PC-3 (cell line): Measurements from ENCODE around the gene NTF3. TPM values are rescaled to one million over a fixed set of nuclear protein-coding genes. Genes with fewer than 3 reads are reported as not detected.

ENCODE experiments used
- ATAC-seq: fragments of 200-7000 bp; cut with Tn5 transposase; 2 replicates; pipeline ENCODE4 v1.9.1; 2020; ENCODE audit warnings: mild to moderate bottlenecking, moderate library complexity
- BruUV-seq: library from RNA; stranded (reverse); fragments of 400-500 nt; replicated peaks from 2 replicates; lab custom pipeline; 2021; lab: Mats Ljungman, UMichigan
- CTCF ChIA-PET: fragments of 300-600 bp; sonication (Branson Sonifier 250); formaldehyde crosslinking; loops from one replicate; lab custom pipeline; 2022; ENCODE audit warnings: antibody characterized with exemption; lab: Charles Lee
- POLR2A ChIA-PET: fragments of 300-600 bp; sonication (Branson Sonifier 250); formaldehyde crosslinking; loops from one replicate; lab custom pipeline; 2022; ENCODE audit warnings: antibody characterized with exemption; ENCODE audit not compliant: unreplicated experiment; lab: Charles Lee
- DNase-seq: peaks from one replicate; pipeline ENCODE4 v3.0.0-alpha.2; 2015
- H2AFZ ChIP-seq: fragments of 300-600 bp; sonication (generic); 2 replicates; pipeline ENCODE4 v1.6.0; 2016; ENCODE audit warnings: antibody characterized with exemption, low read length
- H3F3A ChIP-seq: fragments of 300-600 bp; sonication (generic); one replicate; pipeline ENCODE4 v1.6.0; 2017; ENCODE audit warnings: antibody characterized with exemption, low read length, control low read depth, mild to moderate bottlenecking; ENCODE audit not compliant: unreplicated experiment
- H3K27ac ChIP-seq: fragments of 300-600 bp; sonication (generic); 2 replicates; pipeline ENCODE4 v1.5.1; 2016; ENCODE audit warnings: mild to moderate bottlenecking, low read length
- H3K27me3 ChIP-seq: fragments of 300-600 bp; sonication (generic); 2 replicates; pipeline ENCODE4 v1.6.1; 2016; ENCODE audit warnings: low read length, mixed read lengths
- H3K36me3 ChIP-seq: fragments of 300-600 bp; sonication (generic); 2 replicates; pipeline ENCODE4 v1.6.1; 2016; ENCODE audit warnings: low read depth, mixed run types, low read length, mixed read lengths
- H3K4me1 ChIP-seq: fragments of 300-600 bp; sonication (generic); 2 replicates; pipeline ENCODE4 v1.5.1; 2016; ENCODE audit warnings: low read length; ENCODE audit not compliant: insufficient read depth
- H3K4me2 ChIP-seq: fragments of 300-600 bp; sonication (generic); 2 replicates; pipeline ENCODE4 v1.6.0; 2016; ENCODE audit warnings: low read length
- H3K4me3 ChIP-seq: fragments of 300-600 bp; sonication (generic); 2 replicates; pipeline ENCODE4 v1.5.1; 2016; ENCODE audit warnings: mild to moderate bottlenecking, low read length, mixed read lengths
- H3K79me2 ChIP-seq: fragments of 300-600 bp; sonication (generic); 2 replicates; pipeline ENCODE4 v1.6.1; 2017; ENCODE audit warnings: low read length, mixed read lengths
- H3K9ac ChIP-seq: fragments of 300-600 bp; sonication (generic); 2 replicates; pipeline ENCODE4 v1.6.0; 2016; ENCODE audit warnings: mild to moderate bottlenecking, low read length
- H3K9me2 ChIP-seq: fragments of 300-600 bp; sonication (generic); replicated peaks from 2 replicates; pipeline ENCODE4 v1.6.1; 2016; ENCODE audit warnings: mixed run types, low read length, mixed read lengths
- H3K9me3 ChIP-seq: fragments of 300-600 bp; sonication (generic); 2 replicates; pipeline ENCODE4 v1.6.1; 2016; ENCODE audit warnings: low read length, mixed read lengths
- H4K20me1 ChIP-seq: fragments of 300-600 bp; sonication (generic); 2 replicates; pipeline ENCODE4 v1.6.1; 2016; ENCODE audit warnings: low read length, mixed read lengths
- CTCF ChIP-seq: fragments of 300-600 bp; sonication (generic); conservative IDR thresholded peaks from 2 replicates; pipeline ENCODE4 v1.5.1; 2017; ENCODE audit warnings: antibody characterized with exemption, low read depth, mild to moderate bottlenecking, low read length
- EZH2 ChIP-seq: fragments of 300-600 bp; sonication (generic); IDR thresholded peaks from one replicate; pipeline ENCODE4 v1.6.1; 2017; ENCODE audit warnings: antibody characterized with exemption, mild to moderate bottlenecking, low read length; ENCODE audit not compliant: unreplicated experiment
- EZH2phosphoT487 ChIP-seq: fragments of 300-600 bp; sonication (generic); IDR thresholded peaks from 2 replicates; pipeline ENCODE4 v1.6.1; 2018; ENCODE audit warnings: mild to moderate bottlenecking, antibody characterized with exemption, low read length, borderline replicate concordance
- intact Hi-C: fragments of 100-400 bp; cut with micrococcal nuclease; formaldehyde crosslinking; loops from 2 replicates; pipeline ENCODE4 v1.9.0; 2023
- total RNA-seq: library from RNA; depleted of rRNA; stranded (reverse); fragments of >200 nt; gene quantifications from 2 replicates; pipeline ENCODE4 v1.2.3, GENCODE V29; 2014

The NTF3 gene
- total RNA-seq, 1 experiment from 2014 or later = not detected

DNA sequence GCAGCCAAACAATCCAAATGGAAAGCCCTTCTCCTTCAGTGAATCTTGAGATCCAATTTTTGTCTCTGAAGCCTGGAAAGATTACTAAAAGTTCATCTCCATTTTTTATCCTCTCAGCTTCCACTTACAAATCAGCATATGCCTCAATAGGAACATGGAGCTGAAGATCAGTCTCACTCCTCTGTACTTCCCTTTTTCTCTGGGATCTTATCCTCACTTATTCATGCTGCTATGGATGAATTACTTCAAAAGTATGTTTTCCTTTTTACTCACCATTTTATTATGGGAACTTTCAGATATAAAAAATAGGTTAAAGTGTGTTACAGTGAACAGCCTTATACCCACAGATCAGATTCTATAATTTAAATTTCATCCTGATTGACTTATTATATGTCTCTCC, 14.4 kb upstream of the NTF3 start:
- BruUV-seq = no TSS peak
- CTCF ChIA-PET = no interaction called here

DNA sequence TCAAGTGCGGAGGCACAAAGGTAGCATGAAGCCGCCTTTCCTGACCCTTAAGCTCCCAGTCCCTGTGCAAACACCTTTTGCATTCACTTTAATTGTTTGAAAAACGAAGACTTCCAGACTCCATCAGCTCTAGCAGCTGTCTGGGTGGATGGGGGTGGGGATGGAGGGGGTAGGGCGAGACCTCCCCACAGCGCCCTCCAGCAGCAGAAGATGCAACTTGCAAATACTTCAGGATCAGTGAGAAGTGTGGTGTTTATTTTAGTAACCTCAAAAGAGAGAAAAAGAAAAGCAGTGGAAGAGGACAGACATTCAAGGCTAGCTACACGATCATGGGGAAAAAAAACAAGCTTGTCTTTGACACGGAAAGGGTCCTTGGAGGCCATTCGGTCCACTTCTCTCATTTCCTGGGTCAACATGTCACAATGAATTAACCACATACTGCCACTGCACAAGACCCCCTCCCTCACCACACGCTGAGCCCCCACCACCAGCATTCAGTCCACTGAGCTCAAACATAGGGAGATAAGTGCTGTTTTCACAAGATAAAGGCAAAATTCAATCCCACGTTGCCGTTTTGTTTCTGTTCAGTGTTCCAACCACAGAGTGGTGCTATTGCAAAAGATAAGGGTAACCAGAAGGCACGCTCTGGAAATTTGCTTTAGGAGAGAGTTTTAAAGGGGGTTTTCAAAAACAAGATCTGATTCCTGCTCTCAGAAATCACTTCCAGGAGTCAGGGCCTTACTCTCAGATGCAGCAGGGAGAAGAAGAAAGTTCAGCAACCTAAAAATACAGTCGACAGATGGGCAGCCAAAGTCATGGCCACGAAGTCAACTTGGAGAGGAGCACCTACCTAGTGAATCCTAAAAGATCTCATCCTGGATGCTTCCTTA, 3.3 kb upstream of the NTF3 start:
- no peaks in the 10 kb centered on the region for H3K9me2 ChIP-seq
- H3K79me2 ChIP-seq = no peaks in the 10 kb centered on the region
- no peaks in the 10 kb centered on the region; the same call in none of the 2 replicates for H3K27me3 ChIP-seq
- H3K36me3 ChIP-seq = no peaks in the 10 kb centered on the region
- no peaks in the 10 kb centered on the region for H4K20me1 ChIP-seq
- no TSS peak for BruUV-seq
- TF ChIP-seq CTCF (peak; percentile 35; the same call in 1 of the 2 replicates), EZH2phosphoT487 (no peak)
- no peak overlapping the region for H3K4me2 ChIP-seq
- ChIA-PET POLR2A (no interaction called here), CTCF (no interaction called here)
- no peak overlapping the region for H3K27ac ChIP-seq
- no peaks in the 10 kb centered on the region for H3K4me1 ChIP-seq
- DNase-seq (peak; percentile 6), ATAC-seq (no peak)
- no peaks in the 10 kb centered on the region for H3F3A ChIP-seq
- intact Hi-C loops = no loop called here
- H2AFZ ChIP-seq = no peak overlapping the region
- H3K9me3 ChIP-seq = no peaks in the 10 kb centered on the region
- no peak overlapping the region for H3K9ac ChIP-seq
- no peak overlapping the region for H3K4me3 ChIP-seq

More for the DNA sequence above, 14.4 kb upstream of the NTF3 start:
- no peaks in the 10 kb centered on the region for H3F3A ChIP-seq
- no peak overlapping the region for H3K9ac ChIP-seq
- intact Hi-C loops = no loop called here
- no peak overlapping the region for H3K27ac ChIP-seq
- POLR2A ChIA-PET = no interaction called here
- H3K4me1 ChIP-seq = no peaks in the 10 kb centered on the region
- no peak for DNase-seq
- H4K20me1 ChIP-seq = no peaks in the 10 kb centered on the region
- H3K4me3 ChIP-seq = no peak overlapping the region
- H2AFZ ChIP-seq = no peak overlapping the region
- no peak for TF ChIP-seq EZH2
- TF ChIP-seq EZH2phosphoT487 = no peak
- H3K27me3 ChIP-seq = no peaks in the 10 kb centered on the region
- no peak overlapping the region for H3K4me2 ChIP-seq
- no peaks in the 10 kb centered on the region for H3K36me3 ChIP-seq
- no peak for ATAC-seq
- no peaks in the 10 kb centered on the region for H3K79me2 ChIP-seq
- H3K9me2 ChIP-seq = no peaks in the 10 kb centered on the region
- H3K9me3 ChIP-seq = no peaks in the 10 kb centered on the region

- Histone ChIP-seq H4K20me1 (no peaks in the 10 kb centered on the region), H2AFZ (no peak overlapping the region), H3F3A (no peaks in the 10 kb centered on the region), H3K4me1 (no peaks in the 10 kb centered on the region), H3K4me2 (no peak overlapping the region), H3K9me3 (no peaks in the 10 kb centered on the region), H3K79me2 (no peaks in the 10 kb centered on the region), H3K27me3 (no peaks in the 10 kb centered on the region; the same call in none of the 2 replicates), H3K9me2 (no peaks in the 10 kb centered on the region), H3K4me3 (no peak overlapping the region), H3K36me3 (no peaks in the 10 kb centered on the region), H3K27ac (no peak overlapping the region), H3K9ac (no peak overlapping the region)
- ATAC-seq (no peak), DNase-seq (no peak)
- CTCF ChIA-PET = no interaction called here
- no TSS peak for BruUV-seq
- no peak for TF ChIP-seq EZH2
- TF ChIP-seq CTCF = no peak
- TF ChIP-seq EZH2phosphoT487 = no peak
- intact Hi-C loops = no loop called here
- POLR2A ChIA-PET = no interaction called here
Observed at GRCh38 chr12:5429741-5430557, 2.0 kb upstream of the NTF3 start.
